ENCODE results near the gene OMA1.
A peak's percentile ranks its signal among the peaks of the same experiment; 100 is the strongest.
"Not testable (repeated sequence)": the region's sequence is repeated elsewhere in the genome, so short reads cannot be mapped to it uniquely, and the experiment has no call there.

The OMA1 gene

GRCh38 chr1:58573705-58574591 lies 27.4 kb upstream of the OMA1 start:
- DNase-seq (ENCODE audit: low read depth), result no peak

GRCh38 chr1:58573138-58573537 lies 26.6 kb upstream of the OMA1 start:
- no peak for DNase-seq (ENCODE audit: low read depth)

GRCh38 chr1:58572690-58573089 lies 26.2 kb upstream of the OMA1 start:
- no peak for DNase-seq (ENCODE audit: low read depth)

GRCh38 chr1:58571616-58572015 lies 25.1 kb upstream of the OMA1 start:
- DNase-seq (ENCODE audit: low read depth), result no peak

GRCh38 chr1:58570817-58571216 lies 24.3 kb upstream of the OMA1 start:
- no peak for DNase-seq (ENCODE audit: low read depth)

GRCh38 chr1:58570094-58570493 lies 23.6 kb upstream of the OMA1 start:
- DNase-seq (ENCODE audit: low read depth), result no peak

GRCh38 chr1:58568911-58569310 lies 22.4 kb upstream of the OMA1 start:
- DNase-seq (ENCODE audit: low read depth), result no peak

GRCh38 chr1:58568271-58568860 lies 21.8 kb upstream of the OMA1 start:
- DNase-seq (ENCODE audit: low read depth), result no peak

GRCh38 chr1:58566339-58566738 lies 19.8 kb upstream of the OMA1 start:
- DNase-seq (ENCODE audit: low read depth), result no peak

- DNase-seq (ENCODE audit: low read depth), result not testable (repeated sequence)
These were observed 17.2 kb upstream of the OMA1 start for GRCh38 chr1:58563715-58564114.

GRCh38 chr1:58561633-58562032 lies 15.1 kb upstream of the OMA1 start:
- DNase-seq (ENCODE audit: low read depth), result no peak

GRCh38 chr1:58555393-58555792 lies 8.9 kb upstream of the OMA1 start:
- no peak for DNase-seq (ENCODE audit: low read depth)

- DNase-seq (ENCODE audit: low read depth), result no peak
These were observed 4.9 kb upstream of the OMA1 start for GRCh38 chr1:58551186-58552140.

- not testable (repeated sequence) for DNase-seq (ENCODE audit: low read depth)
These were observed 2.8 kb upstream of the OMA1 start for GRCh38 chr1:58549291-58549690.

- DNase-seq (ENCODE audit: low read depth), result no peak
These were observed 1.8 kb upstream of the OMA1 start for GRCh38 chr1:58548371-58548770.

- peak; percentile 60 for DNase-seq (ENCODE audit: low read depth)
These were observed 671 bp downstream of the OMA1 start for GRCh38 chr1:58545591-58546519.

- DNase-seq (ENCODE audit: low read depth), result no peak
These were observed 3.3 kb downstream of the OMA1 start for GRCh38 chr1:58543260-58543659.

GRCh38 chr1:58539553-58539952 lies 7.0 kb downstream of the OMA1 start:
- no peak for DNase-seq (ENCODE audit: low read depth)

GRCh38 chr1:58538821-58539220 lies 7.7 kb downstream of the OMA1 start:
- DNase-seq (ENCODE audit: low read depth), result no peak

GRCh38 chr1:58531842-58532241 lies 14.7 kb downstream of the OMA1 start:
- DNase-seq (ENCODE audit: low read depth), result not testable (repeated sequence)

- DNase-seq (ENCODE audit: low read depth), result no peak
These were observed 17.2 kb downstream of the OMA1 start for GRCh38 chr1:58529284-58529683.

All from stimulated activated CD8-positive, alpha-beta memory T cell treated with anti-CD3 and anti-CD28 coated beads, Interleukin-12 subunit alpha, Interleukin-12 subunit beta, amount 100 ng/mL, for 4 hours (primary cell).